Lower leg skin (tissue), 3 donors: ENCODE measurements around the gene GARS1.

ENCODE experiments used
- CTCF ChIP-seq, 3 donors: fragments of 450-650 bp; IDR thresholded peaks; one replicate each; pipeline ENCODE4 v1.5.1; 2016; ENCODE audit warnings: antibody characterized with exemption in 3 of 3, mild to moderate bottlenecking in 3 of 3, moderate library complexity in 2 of 3
- POLR2A ChIP-seq, 2 donors: fragments of 450-650 bp; IDR thresholded peaks; one replicate each; pipeline ENCODE4 v1.6.1; 2016 to 2017; ENCODE audit warnings: antibody characterized with exemption in 2 of 2, mild to moderate bottlenecking in 1 of 2, moderate library complexity in 1 of 2

GRCh38 chr7:30589111-30589510 is 5.6 kb upstream of the GARS1 start:
- TF ChIP-seq CTCF (IDR thresholded peaks at IDR 0.05) (no peak), POLR2A (IDR thresholded peaks at IDR 0.05) (no peak)
